ENCODE measurements around the gene MYO9A. TPM values are rescaled to one million over a fixed set of nuclear protein-coding genes. Genes with fewer than 3 reads are reported as not detected.
"Not testable (repeated sequence)": the region's sequence is repeated elsewhere in the genome, so short reads cannot be mapped to it uniquely, and the experiment has no call there.

MYO9A gene
- total RNA-seq, 3 donors from 2014 or later, result 64.2 to 128 (median 86.5) TPM

GRCh38 chr15:72105111-72105510 is 12.8 kb downstream of the MYO9A start:
- H3K27me3 ChIP-seq, result no peaks in the 10 kb centered on the region
- peaks cover 0 to 5% of the 10 kb centered on the region in 2 donors for H3K4me1 ChIP-seq
- TF ChIP-seq POLR2A (IDR thresholded peaks at IDR 0.05), result no peak
- TF ChIP-seq CTCF (IDR thresholded peaks at IDR 0.05), result no peak
- TF ChIP-seq POLR2AphosphoS5 (IDR thresholded peaks at IDR 0.05), result no peak
- H3K27ac ChIP-seq, result no peak overlapping the region
- DNase-seq (ENCODE audit: low spot score in 2 of 2), result no peak
- intact Hi-C loops (cut with DNase I; ENCODE audit: low total_unique reads), result no loop called here
- no peaks in the 10 kb centered on the region for H3K9me3 ChIP-seq
- H3K36me3 ChIP-seq, result no peaks in the 10 kb centered on the region
- H3K4me3 ChIP-seq, result no peak overlapping the region

- H3K27ac ChIP-seq; DNase-seq (ENCODE audit: low spot score in 2 of 2): not testable (repeated sequence)
Observed at GRCh38 chr15:72100551-72100950, 17.4 kb downstream of the MYO9A start.

GRCh38 chr15:72099155-72099554 is 18.8 kb downstream of the MYO9A start:
- no peaks in the 10 kb centered on the region for H3K9me3 ChIP-seq
- no peaks in the 10 kb centered on the region for H3K36me3 ChIP-seq
- no peak for DNase-seq (ENCODE audit: low spot score in 2 of 2)
- no peak overlapping the region for H3K4me3 ChIP-seq
- no peak overlapping the region for H3K27ac ChIP-seq
- H3K4me1 ChIP-seq, result peaks cover 0 to 5% of the 10 kb centered on the region in 2 donors
- no peaks in the 10 kb centered on the region for H3K27me3 ChIP-seq
- intact Hi-C loops (cut with DNase I; ENCODE audit: low total_unique reads), result no loop called here
- TF ChIP-seq CTCF (IDR thresholded peaks at IDR 0.05) (no peak), POLR2A (IDR thresholded peaks at IDR 0.05) (no peak), POLR2AphosphoS5 (IDR thresholded peaks at IDR 0.05) (no peak)

More at GRCh38 chr15:72100551-72100950, 17.4 kb downstream of the MYO9A start:
- H3K4me1 ChIP-seq; H3K36me3 ChIP-seq; intact Hi-C loops (cut with DNase I; ENCODE audit: low total_unique reads); H3K27me3 ChIP-seq; H3K4me3 ChIP-seq; H3K9me3 ChIP-seq: not testable (repeated sequence)

- Histone ChIP-seq H3K4me1 (no peaks in the 10 kb centered on the region), H3K36me3 (no peaks in the 10 kb centered on the region), H3K27me3 (no peaks in the 10 kb centered on the region), H3K27ac (no peak overlapping the region), H3K4me3 (no peak overlapping the region), H3K9me3 (no peaks in the 10 kb centered on the region)
- no peak for TF ChIP-seq CTCF (IDR thresholded peaks at IDR 0.05)
- no peak for TF ChIP-seq POLR2A (IDR thresholded peaks at IDR 0.05)
- TF ChIP-seq POLR2AphosphoS5 (IDR thresholded peaks at IDR 0.05), result no peak
- intact Hi-C loops (cut with DNase I; ENCODE audit: low total_unique reads), result no loop called here
- no peak for DNase-seq (ENCODE audit: low spot score in 2 of 2)
Observed at GRCh38 chr15:72098040-72098439, 19.9 kb downstream of the MYO9A start.

- no peak for DNase-seq (ENCODE audit: low spot score in 2 of 2)
- TF ChIP-seq POLR2A (IDR thresholded peaks at IDR 0.05) (no peak), POLR2AphosphoS5 (IDR thresholded peaks at IDR 0.05) (no peak), CTCF (IDR thresholded peaks at IDR 0.05) (no peak)
- intact Hi-C loops (cut with DNase I; ENCODE audit: low total_unique reads), result no loop called here
- Histone ChIP-seq H3K36me3 (no peaks in the 10 kb centered on the region), H3K4me3 (no peak overlapping the region), H3K4me1 (no peaks in the 10 kb centered on the region), H3K9me3 (no peaks in the 10 kb centered on the region), H3K27ac (no peak overlapping the region), H3K27me3 (no peaks in the 10 kb centered on the region)
Observed at GRCh38 chr15:72096796-72097195, 21.2 kb downstream of the MYO9A start.

GRCh38 chr15:72092691-72093090 is 25.3 kb downstream of the MYO9A start:
- no peak overlapping the region for H3K4me3 ChIP-seq
- no peak overlapping the region for H3K27ac ChIP-seq
- no peak for DNase-seq (ENCODE audit: low spot score in 2 of 2)
- no peaks in the 10 kb centered on the region for H3K36me3 ChIP-seq
- no peaks in the 10 kb centered on the region for H3K9me3 ChIP-seq
- H3K4me1 ChIP-seq, result no peaks in the 10 kb centered on the region
- no peaks in the 10 kb centered on the region for H3K27me3 ChIP-seq
- TF ChIP-seq CTCF (IDR thresholded peaks at IDR 0.05) (no peak), POLR2A (IDR thresholded peaks at IDR 0.05) (no peak), POLR2AphosphoS5 (IDR thresholded peaks at IDR 0.05) (no peak)
- intact Hi-C loops (cut with DNase I; ENCODE audit: low total_unique reads), result no loop called here

Data from breast epithelium (tissue), 4 donors.